KMS-11 (cell line): ENCODE data around the gene FXYD7.

Experiments used
- H2AFZ ChIP-seq: fragments of 200-600 bp; sonication (generic); 2 replicates; pipeline ENCODE4 v1.6.1; 2016; ENCODE audit warnings: antibody characterized with exemption, mixed run types, low read depth
- H3K27ac ChIP-seq: fragments of 200-600 bp; sonication (generic); 2 replicates; pipeline ENCODE4 v1.6.1; 2016; ENCODE audit warnings: mild to moderate bottlenecking, mixed run types
- H3K27me3 ChIP-seq: fragments of 200-600 bp; sonication (generic); 2 replicates; pipeline ENCODE4 v1.6.1; 2017; ENCODE audit warnings: mild to moderate bottlenecking, low read depth, mixed run types, moderate library complexity; ENCODE audit not compliant: insufficient read depth
- H3K36me3 ChIP-seq: fragments of 200-600 bp; sonication (generic); 2 replicates; pipeline ENCODE4 v1.6.1; 2017; ENCODE audit warnings: mild to moderate bottlenecking, mixed run types; ENCODE audit not compliant: insufficient read depth
- H3K4me1 ChIP-seq: fragments of 200-600 bp; sonication (generic); 2 replicates; pipeline ENCODE4 v1.6.1; 2016; ENCODE audit warnings: mild to moderate bottlenecking, low read depth, mixed run types; ENCODE audit not compliant: poor library complexity, severe bottlenecking
- H3K4me2 ChIP-seq: fragments of 200-600 bp; sonication (generic); 2 replicates; pipeline ENCODE4 v1.7.0; 2016; ENCODE audit warnings: mild to moderate bottlenecking, mixed run types
- H3K4me3 ChIP-seq: fragments of 200-600 bp; sonication (generic); IDR thresholded peaks from 2 replicates; pipeline ENCODE4 v1.6.1; 2017; ENCODE audit warnings: low read depth, low read length, mixed read lengths; ENCODE audit not compliant: insufficient read depth
- H3K79me2 ChIP-seq: fragments of 200-600 bp; sonication (generic); 2 replicates; pipeline ENCODE4 v1.6.1; 2016; ENCODE audit warnings: low read depth, mixed run types; ENCODE audit not compliant: insufficient read depth
- H3K9ac ChIP-seq: fragments of 200-600 bp; sonication (generic); 2 replicates; pipeline ENCODE4 v1.6.1; 2016; ENCODE audit warnings: mild to moderate bottlenecking, mixed run types
- H4K20me1 ChIP-seq: fragments of 200-600 bp; sonication (generic); 2 replicates; pipeline ENCODE4 v1.6.1; 2016; ENCODE audit warnings: mild to moderate bottlenecking, mixed run types; ENCODE audit not compliant: insufficient read depth
- CTCF ChIP-seq: fragments of 200-600 bp; sonication (generic); conservative IDR thresholded peaks from 2 replicates; pipeline ENCODE4 v1.6.1; 2017; ENCODE audit warnings: low read depth, mild to moderate bottlenecking, antibody characterized with exemption, low read length, moderate library complexity, mixed read lengths

FXYD7 gene

DNA sequence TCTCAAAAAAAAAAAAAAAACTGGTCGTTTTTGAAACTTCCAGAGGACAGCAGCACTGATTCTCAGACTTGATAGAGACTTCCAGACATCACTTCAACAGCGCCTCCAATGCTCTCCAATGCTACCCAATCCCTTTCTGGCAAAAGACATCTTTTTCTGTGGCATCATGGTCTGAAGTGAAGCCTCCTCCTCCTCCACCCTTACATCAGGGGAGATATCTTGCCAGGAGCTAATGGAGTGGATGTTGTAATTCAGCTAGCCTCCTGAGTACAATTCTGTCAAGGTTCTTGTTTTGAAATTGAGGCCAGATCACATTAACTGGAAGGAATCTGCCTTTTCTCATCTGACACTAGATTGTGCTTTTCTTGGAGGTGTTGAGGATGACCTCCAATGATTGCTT is 35.6 kb downstream of the FXYD7 start:
- Histone ChIP-seq H2AFZ (no peak overlapping the region), H3K27me3 (no peaks in the 10 kb centered on the region), H3K4me3 (no peak overlapping the region), H4K20me1 (no peaks in the 10 kb centered on the region), H3K4me2 (no peak overlapping the region), H3K27ac (no peak overlapping the region), H3K9ac (no peak overlapping the region), H3K36me3 (no peaks in the 10 kb centered on the region), H3K79me2 (no peaks in the 10 kb centered on the region), H3K4me1 (no peaks in the 10 kb centered on the region)
- TF ChIP-seq CTCF: no peak

GRCh38 chr19:35179830-35180229 is 36.8 kb downstream of the FXYD7 start:
- no peak for TF ChIP-seq CTCF
- Histone ChIP-seq H4K20me1 (no peaks in the 10 kb centered on the region), H3K27ac (no peak overlapping the region), H3K4me2 (no peak overlapping the region), H3K9ac (no peak overlapping the region), H3K27me3 (no peaks in the 10 kb centered on the region), H3K4me3 (no peak overlapping the region), H3K79me2 (no peaks in the 10 kb centered on the region), H2AFZ (no peak overlapping the region), H3K4me1 (no peaks in the 10 kb centered on the region), H3K36me3 (no peaks in the 10 kb centered on the region)

DNA sequence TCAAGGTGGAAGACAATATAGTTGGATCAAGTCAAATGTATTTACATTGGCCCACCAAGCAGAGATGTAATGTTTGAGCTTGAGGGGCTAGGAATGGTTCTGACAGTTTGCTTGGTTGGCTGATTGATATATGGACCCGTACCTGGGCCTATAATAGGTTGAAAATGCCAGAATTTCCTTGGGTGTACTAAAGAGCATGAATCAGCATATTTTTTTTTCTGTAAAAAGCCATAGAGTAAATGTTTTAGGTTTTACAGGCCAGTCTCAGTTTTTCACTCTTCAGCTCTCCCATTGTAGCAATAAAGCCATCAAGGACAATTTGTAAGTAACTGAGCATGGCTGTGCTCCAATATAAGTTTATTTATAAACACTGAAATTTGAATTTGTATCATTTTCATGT is 38.3 kb downstream of the FXYD7 start:
- H3K27me3 ChIP-seq: no peaks in the 10 kb centered on the region
- no peak for TF ChIP-seq CTCF
- no peaks in the 10 kb centered on the region for H4K20me1 ChIP-seq
- no peak overlapping the region for H3K9ac ChIP-seq
- H3K36me3 ChIP-seq: no peaks in the 10 kb centered on the region
- H2AFZ ChIP-seq: no peak overlapping the region
- H3K4me2 ChIP-seq: no peak overlapping the region
- H3K79me2 ChIP-seq: no peaks in the 10 kb centered on the region
- H3K4me3 ChIP-seq: no peak overlapping the region
- no peak overlapping the region for H3K27ac ChIP-seq
- H3K4me1 ChIP-seq: no peaks in the 10 kb centered on the region

GRCh38 chr19:35184267-35184666 is 41.2 kb downstream of the FXYD7 start:
- Histone ChIP-seq H4K20me1 (no peaks in the 10 kb centered on the region), H3K4me3 (no peak overlapping the region), H3K79me2 (no peaks in the 10 kb centered on the region), H3K4me2 (no peak overlapping the region), H2AFZ (no peak overlapping the region), H3K27ac (no peak overlapping the region), H3K27me3 (no peaks in the 10 kb centered on the region), H3K36me3 (no peaks in the 10 kb centered on the region), H3K4me1 (no peaks in the 10 kb centered on the region), H3K9ac (no peak overlapping the region)
- no peak for TF ChIP-seq CTCF

- Histone ChIP-seq H4K20me1 (no peaks in the 10 kb centered on the region), H3K4me2 (no peak overlapping the region), H3K4me3 (no peak overlapping the region), H3K4me1 (no peaks in the 10 kb centered on the region), H3K9ac (no peak overlapping the region), H3K36me3 (no peaks in the 10 kb centered on the region), H3K27ac (no peak overlapping the region), H3K27me3 (no peaks in the 10 kb centered on the region), H2AFZ (no peak overlapping the region), H3K79me2 (no peaks in the 10 kb centered on the region)
- no peak for TF ChIP-seq CTCF
These were observed 41.8 kb downstream of the FXYD7 start for GRCh38 chr19:35184884-35185283.
